Small intestine (tissue), 7 donors: ENCODE data around the gene PDE1C. TPM values are rescaled to one million over a fixed set of nuclear protein-coding genes. Genes with fewer than 3 reads are reported as not detected.
"Not testable (repeated sequence)": the region's sequence is repeated elsewhere in the genome, so short reads cannot be mapped to it uniquely, and the experiment has no call there.

Experiments used
- DNase-seq, 2 donors: peaks; one replicate each; pipeline versions ENCODE4 v3.0.0 to v3.0.0-alpha.2; 2013
- FAIRE-seq: peaks from 2 replicates; lab custom pipeline; 2012; peaks lifted over from hg19 to GRCh38; lab: Jason Lieb, UNC
- H3K27ac ChIP-seq, 3 donors: one replicate each; pipeline ENCODE4 v1.5.1; 2013; ENCODE audit warnings: low read length in 2 of 3, mild to moderate bottlenecking in 2 of 3, control low read depth in 1 of 3, inconsistent platforms in 1 of 3, low read depth in 1 of 3, moderate library complexity in 1 of 3
- H3K27me3 ChIP-seq, 3 donors: one replicate each; pipeline ENCODE4 v1.6.1; 2013; ENCODE audit warnings: low read length in 3 of 3, inconsistent platforms in 1 of 3; ENCODE audit not compliant: control insufficient read depth in 3 of 3, insufficient read depth in 3 of 3
- H3K36me3 ChIP-seq, 3 donors: one replicate each; pipeline ENCODE4 v1.6.1; 2013; ENCODE audit warnings: low read length in 3 of 3, inconsistent platforms in 1 of 3, low read depth in 1 of 3, mild to moderate bottlenecking in 1 of 3, moderate library complexity in 1 of 3; ENCODE audit not compliant: control insufficient read depth in 3 of 3, insufficient read depth in 2 of 3
- H3K4me1 ChIP-seq, 3 donors: one replicate each; pipeline ENCODE4 v1.6.1; 2013; ENCODE audit warnings: low read length in 2 of 3, inconsistent platforms in 1 of 3, low read depth in 1 of 3, mild to moderate bottlenecking in 1 of 3, moderate library complexity in 1 of 3; ENCODE audit not compliant: control insufficient read depth in 3 of 3, insufficient read depth in 2 of 3
- H3K4me3 ChIP-seq, 3 donors: one replicate each; pipeline ENCODE4 v1.5.1; 2013; ENCODE audit warnings: low read length in 3 of 3, control low read depth in 1 of 3, inconsistent platforms in 1 of 3, low read depth in 1 of 3, mild to moderate bottlenecking in 1 of 3, moderate library complexity in 1 of 3
- H3K9me3 ChIP-seq, 2 donors: one replicate each; pipeline ENCODE4 v1.6.1; 2013; ENCODE audit warnings: low read depth in 1 of 2, low read length in 1 of 2; ENCODE audit not compliant: control insufficient read depth in 2 of 2, insufficient read depth in 1 of 2
- WGBS, 3 donors: extraction: QIAGEN DNeasy Blood & Tissue Kit; methylation state at CpG; one replicate each; pipeline ENCODE4 v1.1.7; 2013; 5-methylcytosine and 5-hydroxymethylcytosine counted together
- polyA plus RNA-seq, 4 donors: library from polyadenylated mRNA; stranded (reverse) in 3 of 4; unstranded in 1 of 4; fragments of 200-250 nt in 3 of 4; fragments of 120-200 nt in 1 of 4; gene quantifications; one replicate each; pipeline versions ENCODE4 v1.2.1 to v1.2.3, GENCODE V29; 2013
- donor health status: healthy with polysubstance abuse.
- donor health status: control.
- donor health status: control.
- donor health status: Bipolar disorder and iron deficiency.
- donor health status: healthy.

The PDE1C gene
- polyA plus RNA-seq, 4 donors: 0.22 to 1.8 (median 0.66) TPM

DNA sequence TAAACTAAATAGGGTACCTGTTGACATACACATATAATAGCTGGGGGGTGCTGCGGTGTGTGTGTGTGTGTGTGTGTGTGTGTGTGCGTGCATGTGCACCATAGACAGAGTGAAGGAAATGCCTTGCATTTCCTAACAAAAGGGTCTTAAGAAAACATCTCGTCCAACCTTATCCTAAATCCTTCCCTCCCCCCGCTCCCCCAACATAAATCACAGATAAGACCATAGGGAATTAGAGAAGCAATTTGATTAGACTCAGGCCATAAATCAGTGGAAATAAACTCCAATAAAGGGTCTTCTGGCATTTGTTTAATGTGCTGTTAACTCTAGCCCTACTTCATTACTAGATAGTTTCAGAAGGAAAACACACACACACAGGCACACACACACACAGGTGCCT lies 234.7 kb downstream of the PDE1C start:
- WGBS, 3 donors: 74 to 90% (median 80%) methylated on average over 4 of the region's 4 CpGs
- Histone ChIP-seq H3K4me3 (no peak overlapping the region), H3K4me1 (no peaks in the 10 kb centered on the region), H3K36me3 (no peaks in the 10 kb centered on the region), H3K27me3 (no peaks in the 10 kb centered on the region), H3K27ac (no peak overlapping the region), H3K9me3 (no peaks in the 10 kb centered on the region)
- DNase-seq: no peak
- FAIRE-seq: no peak

DNA sequence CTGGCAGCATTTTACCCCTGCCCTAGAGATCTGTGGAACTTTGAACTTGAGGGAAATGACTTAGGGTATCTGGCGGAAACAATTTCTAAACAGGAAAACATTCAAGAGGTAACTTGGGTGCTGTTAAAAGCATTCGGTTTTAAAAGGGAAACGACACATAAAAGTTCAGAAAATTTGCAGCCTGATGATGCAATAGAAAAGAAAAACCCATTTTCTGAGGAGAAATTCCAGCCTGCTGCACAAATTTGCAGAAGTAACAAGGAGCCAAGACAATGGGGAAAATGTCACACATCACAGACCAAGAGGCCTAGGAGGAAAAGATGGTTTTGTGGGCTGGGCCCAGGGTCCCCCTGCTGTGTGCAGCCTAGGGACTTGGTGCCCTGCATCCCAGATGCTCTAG lies 236.6 kb downstream of the PDE1C start:
- not testable (repeated sequence) for H3K36me3 ChIP-seq, H3K4me1 ChIP-seq, H3K27me3 ChIP-seq, H3K9me3 ChIP-seq, H3K4me3 ChIP-seq, DNase-seq, H3K27ac ChIP-seq, FAIRE-seq
- 78 to 94% (median 79%) methylated on average over 3 of the region's 3 CpGs for WGBS, 3 donors

DNA sequence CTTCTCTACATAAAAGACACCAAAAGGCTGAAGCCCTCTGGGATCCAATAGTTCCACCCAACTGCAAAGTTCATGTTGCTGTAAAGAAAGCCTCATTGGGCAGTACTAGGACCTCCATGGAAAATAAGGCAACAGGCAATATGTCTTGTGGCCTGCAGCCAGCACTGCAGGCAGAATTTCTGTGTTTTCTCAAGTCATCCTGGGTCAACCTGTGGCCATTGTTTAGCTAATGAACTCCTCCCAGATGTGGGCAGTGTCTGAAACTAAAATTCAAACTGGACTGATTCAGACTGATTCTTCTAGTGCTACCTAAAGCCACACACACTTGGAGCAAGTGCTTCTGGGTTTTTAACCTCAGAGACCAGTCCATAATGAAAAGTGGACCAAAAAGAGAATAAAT lies 241.7 kb downstream of the PDE1C start:
- H3K27me3 ChIP-seq: no peaks in the 10 kb centered on the region
- H3K4me1 ChIP-seq: no peaks in the 10 kb centered on the region
- DNase-seq: no peak
- no peaks in the 10 kb centered on the region for H3K9me3 ChIP-seq
- H3K4me3 ChIP-seq: no peak overlapping the region
- no peak for FAIRE-seq
- no peaks in the 10 kb centered on the region for H3K36me3 ChIP-seq
- no peak overlapping the region for H3K27ac ChIP-seq

- no peak for FAIRE-seq
- H3K4me1 ChIP-seq: no peaks in the 10 kb centered on the region
Observed at GRCh38 chr7:31825576-31825975, 244.6 kb downstream of the PDE1C start.

GRCh38 chr7:31819031-31819430 lies 251.2 kb downstream of the PDE1C start:
- WGBS, 3 donors: 89 to 91% (median 90%) methylated on average over 5 of the region's 5 CpGs
- Histone ChIP-seq H3K4me1 (no peaks in the 10 kb centered on the region), H3K4me3 (no peak overlapping the region), H3K27ac (no peak overlapping the region), H3K27me3 (peaks cover 0 to 3% (median 0%) of the 10 kb centered on the region in 3 donors), H3K9me3 (no peaks in the 10 kb centered on the region), H3K36me3 (no peaks in the 10 kb centered on the region)
- DNase-seq (no peak), FAIRE-seq (no peak)

More at GRCh38 chr7:31825576-31825975, 244.6 kb downstream of the PDE1C start:
- Histone ChIP-seq H3K27me3 (no peaks in the 10 kb centered on the region), H3K36me3 (no peaks in the 10 kb centered on the region), H3K27ac (no peak overlapping the region), H3K9me3 (no peaks in the 10 kb centered on the region), H3K4me3 (no peak overlapping the region)
- DNase-seq: no peak

DNA sequence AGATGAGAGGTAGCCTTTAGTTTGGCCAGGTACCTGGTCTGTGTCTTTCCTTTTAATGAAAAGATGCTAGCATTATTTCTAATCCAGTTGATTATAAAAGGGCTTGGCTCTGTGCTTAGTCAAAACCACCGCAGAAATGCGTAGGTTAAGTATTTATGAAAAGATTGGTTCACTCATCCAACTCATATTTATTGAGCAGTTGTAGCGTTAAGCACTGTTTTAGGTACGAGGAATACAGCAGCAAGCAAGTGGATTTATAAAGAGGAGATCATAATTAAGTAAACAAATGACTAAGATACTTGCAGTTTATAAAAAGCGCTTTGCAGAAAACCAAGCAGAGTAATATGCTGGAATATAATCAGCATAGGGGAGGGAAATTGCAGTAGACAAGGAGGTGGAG lies 253.4 kb downstream of the PDE1C start:
- H3K4me1 ChIP-seq: no peaks in the 10 kb centered on the region
- peaks cover 0 to 3% (median 0%) of the 10 kb centered on the region in 3 donors for H3K27me3 ChIP-seq
- FAIRE-seq: no peak

GRCh38 chr7:31815796-31816195 lies 254.4 kb downstream of the PDE1C start:
- H3K4me1 ChIP-seq: no peaks in the 10 kb centered on the region
- peaks cover 0 to 3% (median 0%) of the 10 kb centered on the region in 3 donors for H3K27me3 ChIP-seq
- WGBS, 3 donors: 87 to 93% (median 88%) methylated on average over 9 of the region's 9 CpGs
- FAIRE-seq: no peak
- no peak overlapping the region for H3K27ac ChIP-seq
- no peaks in the 10 kb centered on the region for H3K36me3 ChIP-seq
- H3K4me3 ChIP-seq: no peak overlapping the region
- no peaks in the 10 kb centered on the region for H3K9me3 ChIP-seq
- DNase-seq: no peak

More for the DNA sequence above, 253.4 kb downstream of the PDE1C start:
- no peaks in the 10 kb centered on the region for H3K9me3 ChIP-seq
- WGBS, 3 donors: 61 to 85% (median 69%) methylated on average over 5 of the region's 5 CpGs
- no peaks in the 10 kb centered on the region for H3K36me3 ChIP-seq
- DNase-seq: no peak
- no peak overlapping the region for H3K27ac ChIP-seq
- H3K4me3 ChIP-seq: no peak overlapping the region

- FAIRE-seq (no peak), DNase-seq (no peak)
- H3K27me3 ChIP-seq: peaks cover 0 to 3% (median 0%) of the 10 kb centered on the region in 3 donors
- WGBS, 3 donors: 81 to 88% (median 82%) methylated on average over 3 of the region's 3 CpGs
- H3K4me3 ChIP-seq: no peak overlapping the region
- no peaks in the 10 kb centered on the region for H3K9me3 ChIP-seq
- no peaks in the 10 kb centered on the region for H3K4me1 ChIP-seq
- no peaks in the 10 kb centered on the region for H3K36me3 ChIP-seq
- no peak overlapping the region for H3K27ac ChIP-seq
Observed at GRCh38 chr7:31814187-31814586, 256.0 kb downstream of the PDE1C start.
